KMS-11 (cell line): ENCODE results near the gene TCF12.

Experiments
- H2AFZ ChIP-seq: fragments of 200-600 bp; sonication (generic); 2 replicates; pipeline ENCODE4 v1.6.1; 2016; ENCODE audit warnings: antibody characterized with exemption, mixed run types, low read depth
- H3K27ac ChIP-seq: fragments of 200-600 bp; sonication (generic); 2 replicates; pipeline ENCODE4 v1.6.1; 2016; ENCODE audit warnings: mild to moderate bottlenecking, mixed run types
- H3K27me3 ChIP-seq: fragments of 200-600 bp; sonication (generic); 2 replicates; pipeline ENCODE4 v1.6.1; 2017; ENCODE audit warnings: mild to moderate bottlenecking, low read depth, mixed run types, moderate library complexity; ENCODE audit not compliant: insufficient read depth
- H3K36me3 ChIP-seq: fragments of 200-600 bp; sonication (generic); 2 replicates; pipeline ENCODE4 v1.6.1; 2017; ENCODE audit warnings: mild to moderate bottlenecking, mixed run types; ENCODE audit not compliant: insufficient read depth
- H3K4me1 ChIP-seq: fragments of 200-600 bp; sonication (generic); 2 replicates; pipeline ENCODE4 v1.6.1; 2016; ENCODE audit warnings: mild to moderate bottlenecking, low read depth, mixed run types; ENCODE audit not compliant: poor library complexity, severe bottlenecking
- H3K4me2 ChIP-seq: fragments of 200-600 bp; sonication (generic); 2 replicates; pipeline ENCODE4 v1.7.0; 2016; ENCODE audit warnings: mild to moderate bottlenecking, mixed run types
- H3K4me3 ChIP-seq: fragments of 200-600 bp; sonication (generic); IDR thresholded peaks from 2 replicates; pipeline ENCODE4 v1.6.1; 2017; ENCODE audit warnings: low read depth, low read length, mixed read lengths; ENCODE audit not compliant: insufficient read depth
- H3K79me2 ChIP-seq: fragments of 200-600 bp; sonication (generic); 2 replicates; pipeline ENCODE4 v1.6.1; 2016; ENCODE audit warnings: low read depth, mixed run types; ENCODE audit not compliant: insufficient read depth
- H3K9ac ChIP-seq: fragments of 200-600 bp; sonication (generic); 2 replicates; pipeline ENCODE4 v1.6.1; 2016; ENCODE audit warnings: mild to moderate bottlenecking, mixed run types
- H4K20me1 ChIP-seq: fragments of 200-600 bp; sonication (generic); 2 replicates; pipeline ENCODE4 v1.6.1; 2016; ENCODE audit warnings: mild to moderate bottlenecking, mixed run types; ENCODE audit not compliant: insufficient read depth
- CTCF ChIP-seq: fragments of 200-600 bp; sonication (generic); conservative IDR thresholded peaks from 2 replicates; pipeline ENCODE4 v1.6.1; 2017; ENCODE audit warnings: low read depth, mild to moderate bottlenecking, antibody characterized with exemption, low read length, moderate library complexity, mixed read lengths

Gene TCF12

DNA sequence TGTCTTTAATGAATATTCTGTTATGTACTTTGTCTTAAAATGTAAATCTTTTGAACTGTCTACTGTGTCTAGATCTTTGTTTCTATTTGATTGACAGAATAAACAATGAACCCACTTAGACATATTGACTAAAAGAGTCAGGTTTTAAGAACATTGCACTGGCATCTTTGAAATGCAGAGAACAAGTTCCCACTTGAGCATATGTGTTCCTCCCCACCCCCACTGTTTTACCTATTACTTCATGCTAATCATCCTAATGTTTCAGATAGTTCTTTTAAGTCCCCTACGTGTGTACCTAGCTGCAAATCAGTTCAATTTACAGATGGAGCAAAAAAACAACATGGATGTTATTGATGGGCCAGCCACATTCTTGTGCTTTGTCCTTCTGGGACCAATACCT, 11.7 kb upstream of the TCF12 start:
- Histone ChIP-seq H4K20me1 (no peaks in the 10 kb centered on the region), H3K9ac (no peak overlapping the region), H2AFZ (no peak overlapping the region), H3K4me2 (no peak overlapping the region), H3K27me3 (no peaks in the 10 kb centered on the region), H3K4me3 (no peak overlapping the region), H3K79me2 (no peaks in the 10 kb centered on the region), H3K27ac (no peak overlapping the region), H3K4me1 (no peaks in the 10 kb centered on the region), H3K36me3 (no peaks in the 10 kb centered on the region)
- TF ChIP-seq CTCF, result no peak

- no peaks in the 10 kb centered on the region for H3K27me3 ChIP-seq
- no peaks in the 10 kb centered on the region for H3K36me3 ChIP-seq
- H3K9ac ChIP-seq, result no peak overlapping the region
- H3K4me1 ChIP-seq, result no peaks in the 10 kb centered on the region
- no peak for TF ChIP-seq CTCF
- H3K27ac ChIP-seq, result no peak overlapping the region
- H3K4me2 ChIP-seq, result no peak overlapping the region
- H4K20me1 ChIP-seq, result no peaks in the 10 kb centered on the region
- no peak overlapping the region for H2AFZ ChIP-seq
- H3K79me2 ChIP-seq, result no peaks in the 10 kb centered on the region
- H3K4me3 ChIP-seq, result no peak overlapping the region
These were observed 7.6 kb upstream of the TCF12 start for GRCh38 chr15:56910801-56911200.

GRCh38 chr15:56913241-56913640, 5.2 kb upstream of the TCF12 start:
- Histone ChIP-seq H4K20me1 (no peaks in the 10 kb centered on the region), H3K4me1 (peaks cover 6% of the 10 kb centered on the region), H3K27me3 (no peaks in the 10 kb centered on the region), H3K36me3 (no peaks in the 10 kb centered on the region), H3K9ac (no peak overlapping the region), H2AFZ (no peak overlapping the region), H3K79me2 (peaks cover 5% of the 10 kb centered on the region; the same call in 1 of the 2 replicates), H3K4me2 (no peak overlapping the region), H3K4me3 (no peak overlapping the region), H3K27ac (no peak overlapping the region)
- TF ChIP-seq CTCF, result no peak

- peaks cover 5% of the 10 kb centered on the region; the same call in 1 of the 2 replicates for H3K79me2 ChIP-seq
- H3K4me3 ChIP-seq, result no peak overlapping the region
- H3K27me3 ChIP-seq, result no peaks in the 10 kb centered on the region
- no peaks in the 10 kb centered on the region for H3K36me3 ChIP-seq
- no peak overlapping the region for H3K4me2 ChIP-seq
- no peak overlapping the region for H2AFZ ChIP-seq
- no peak overlapping the region for H3K9ac ChIP-seq
- no peak overlapping the region for H3K27ac ChIP-seq
- no peaks in the 10 kb centered on the region for H4K20me1 ChIP-seq
- peaks cover 6% of the 10 kb centered on the region for H3K4me1 ChIP-seq
- no peak for TF ChIP-seq CTCF
These were observed 4.8 kb upstream of the TCF12 start for GRCh38 chr15:56913670-56914069.
